Activated T-cell treated with anti-CD3 and anti-CD28 coated beads, Interleukin-2, amount 50 U/mL, for 48 hours (primary cell): ENCODE results near the gene FKBP5.

Experiments used
- DNase-seq, 2 experiments: peaks; one replicate each; pipeline ENCODE4 v3.0.0-alpha.2; 2020

FKBP5 gene

GRCh38 chr6:35534407-35535170, 154.1 kb downstream of the FKBP5 start:
- no peak for DNase-seq

DNA sequence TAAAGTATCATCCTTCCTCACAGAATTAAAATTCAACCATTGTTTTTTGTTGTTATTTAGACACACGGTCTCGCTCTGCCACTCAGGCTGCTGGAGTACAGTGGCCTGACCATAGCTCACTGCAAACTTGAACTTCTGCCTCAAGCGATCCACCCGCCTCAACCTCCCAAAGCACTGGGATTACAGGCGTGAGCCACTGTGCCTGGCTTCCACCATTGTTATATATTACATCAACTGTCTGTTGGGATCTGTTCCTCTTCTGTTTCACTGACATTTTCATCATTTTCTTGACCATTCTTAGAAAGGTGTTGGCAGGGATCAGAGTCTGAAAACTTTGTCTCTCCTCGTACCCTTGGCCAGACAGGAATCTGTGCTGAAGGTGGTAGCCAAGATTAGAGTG, 154.7 kb downstream of the FKBP5 start:
- DNase-seq, result no peak

DNA sequence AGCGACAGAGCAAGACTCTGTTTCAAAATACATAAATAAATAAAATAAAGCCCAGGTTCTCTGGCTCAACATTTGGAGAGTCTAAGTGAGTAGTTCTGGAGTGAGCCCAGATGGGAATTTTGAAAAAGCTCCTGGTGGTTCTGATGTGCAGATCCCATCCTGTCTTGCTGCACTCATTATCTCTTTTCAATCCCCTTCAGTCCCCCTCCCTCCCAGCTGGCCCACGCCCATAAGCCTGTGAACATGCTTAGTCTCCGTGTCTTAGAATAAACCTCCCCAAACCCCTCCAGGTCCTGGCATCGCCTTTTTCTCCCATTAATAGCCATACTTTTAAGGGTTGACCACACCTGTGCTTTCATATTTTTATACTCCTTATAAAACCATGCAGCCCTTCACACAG, 156.6 kb downstream of the FKBP5 start:
- no peak for DNase-seq

DNA sequence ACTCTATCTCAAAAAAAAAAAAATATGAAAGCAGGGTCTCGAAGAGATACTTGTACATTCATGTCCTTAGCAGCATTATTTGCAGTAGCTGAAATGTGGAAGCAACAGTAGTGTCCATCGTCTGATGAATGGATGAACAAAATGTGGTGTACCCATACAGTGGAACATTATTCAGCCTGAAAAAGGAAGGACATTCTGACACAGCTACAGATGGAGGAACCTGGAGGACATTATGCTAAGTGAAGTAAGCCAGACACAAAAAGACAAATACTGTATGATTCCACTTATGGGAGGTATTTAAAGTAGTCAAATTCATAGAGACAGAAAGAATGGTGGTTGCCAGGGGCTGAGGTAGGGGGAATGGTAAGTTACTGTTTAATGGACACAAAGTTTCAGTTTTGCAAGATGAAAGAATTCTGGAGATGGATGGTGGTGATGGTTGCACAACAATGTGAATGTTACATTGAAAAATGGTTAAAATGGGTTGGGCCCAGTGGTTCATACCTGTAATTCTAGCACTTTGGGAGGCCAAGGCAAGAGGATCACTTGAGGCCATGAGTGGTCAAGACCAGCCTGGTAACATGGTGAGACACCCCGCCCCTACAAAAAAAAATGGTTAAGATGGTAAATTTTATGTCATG, 164.2 kb downstream of the FKBP5 start:
- DNase-seq, result no peak
